ENCODE measurements around the gene NUP93. TPM values are rescaled to one million over a fixed set of nuclear protein-coding genes. Genes with fewer than 3 reads are reported as not detected.

Gene NUP93
- polyA plus RNA-seq, 1 donor, result 42.0 TPM

- DNase-seq (ENCODE audit: low read depth), result no peak
Measured at GRCh38 chr16:56848029-56848936, 118.4 kb downstream of the NUP93 start.

- no peak for DNase-seq (ENCODE audit: low read depth)
Measured at GRCh38 chr16:56848955-56849689, 119.2 kb downstream of the NUP93 start.

DNA sequence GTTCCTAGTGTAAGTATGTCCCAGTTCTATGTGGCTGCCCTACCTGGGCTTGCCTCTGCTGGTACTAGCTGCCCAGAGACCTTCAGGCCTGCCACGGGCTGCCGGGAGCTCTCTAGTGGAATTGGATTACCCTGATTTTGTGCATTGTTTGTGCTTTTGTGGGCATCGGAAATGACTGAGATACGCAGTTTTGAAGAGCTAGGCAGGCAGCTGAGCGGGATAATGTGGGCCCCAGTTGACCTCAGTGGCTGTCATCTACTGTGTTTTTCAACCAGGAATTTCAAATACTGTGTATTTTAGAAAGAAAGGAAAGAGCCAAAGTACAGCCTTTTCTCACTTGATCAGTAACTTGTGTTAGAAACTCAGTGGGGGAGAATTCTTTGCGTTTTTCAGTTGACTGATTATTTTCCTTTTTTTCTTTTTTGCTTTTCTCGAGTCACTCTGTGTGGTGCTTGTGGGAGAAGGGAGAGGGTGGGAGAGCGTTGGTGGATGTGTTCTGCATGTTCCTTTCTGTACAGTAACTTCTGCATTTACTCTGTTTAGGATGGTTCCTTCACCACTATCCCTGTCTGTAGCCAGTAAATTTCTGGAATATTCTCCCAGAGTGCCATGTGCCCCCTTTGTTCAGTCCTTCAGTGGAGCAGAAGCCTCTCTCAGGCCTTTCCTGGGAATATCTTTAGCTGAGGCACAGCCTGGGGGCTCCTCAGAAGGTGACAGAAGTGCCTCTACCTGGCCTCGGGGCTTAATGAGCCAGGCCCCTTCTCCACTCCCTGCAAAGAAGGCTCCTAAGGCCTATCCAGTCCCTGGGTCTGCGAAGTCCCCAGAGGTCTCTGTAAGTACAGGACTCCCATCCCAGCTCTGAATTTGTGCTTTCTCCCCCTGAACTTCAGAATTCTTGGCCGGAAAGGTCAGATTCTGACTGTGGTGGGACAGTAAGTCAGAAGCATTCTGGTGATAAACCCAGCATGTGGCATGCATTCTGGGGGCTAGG lies 120.1 kb downstream of the NUP93 start:
- no peak for DNase-seq (ENCODE audit: low read depth)

DNA sequence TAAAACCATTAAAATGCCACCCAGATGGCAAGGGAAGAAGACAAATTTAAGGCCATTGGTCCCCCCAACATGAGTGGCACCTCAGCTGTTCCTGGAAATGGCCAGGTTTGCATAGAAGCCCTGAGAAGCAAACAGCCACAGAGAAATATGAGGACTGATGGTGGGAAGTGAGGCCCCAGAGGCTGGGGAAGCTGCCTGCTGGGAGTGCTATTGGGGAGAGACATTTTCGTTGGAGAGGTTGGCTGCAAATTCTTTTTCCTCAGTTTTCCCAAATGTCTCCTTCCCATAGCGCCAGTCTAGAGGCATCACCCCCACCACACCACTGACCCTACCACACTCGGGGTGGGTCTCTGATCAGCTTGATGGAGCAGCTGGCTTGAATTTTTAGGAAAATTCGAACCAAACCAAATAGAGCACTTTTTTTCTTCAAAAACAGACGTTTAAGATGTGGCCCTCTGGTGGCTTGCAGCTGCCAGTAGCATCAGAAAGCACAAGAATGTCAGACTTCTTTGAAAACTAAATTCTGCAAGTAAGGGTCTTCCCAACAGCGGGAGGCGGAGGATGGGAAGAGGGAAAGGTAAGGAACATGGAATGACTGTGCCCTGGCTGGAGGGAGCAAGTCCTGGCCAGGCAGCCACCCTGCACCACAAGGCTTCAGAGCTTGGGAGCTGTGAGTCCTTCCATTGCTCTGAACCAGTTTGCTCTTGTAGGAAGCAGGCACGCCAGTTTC lies 121.9 kb downstream of the NUP93 start:
- no peak for DNase-seq (ENCODE audit: low read depth)

- no peak for DNase-seq (ENCODE audit: low read depth)
Measured at GRCh38 chr16:56852401-56852730, 122.4 kb downstream of the NUP93 start.

GRCh38 chr16:56852968-56853367 lies 123.0 kb downstream of the NUP93 start:
- no peak for DNase-seq (ENCODE audit: low read depth)

DNA sequence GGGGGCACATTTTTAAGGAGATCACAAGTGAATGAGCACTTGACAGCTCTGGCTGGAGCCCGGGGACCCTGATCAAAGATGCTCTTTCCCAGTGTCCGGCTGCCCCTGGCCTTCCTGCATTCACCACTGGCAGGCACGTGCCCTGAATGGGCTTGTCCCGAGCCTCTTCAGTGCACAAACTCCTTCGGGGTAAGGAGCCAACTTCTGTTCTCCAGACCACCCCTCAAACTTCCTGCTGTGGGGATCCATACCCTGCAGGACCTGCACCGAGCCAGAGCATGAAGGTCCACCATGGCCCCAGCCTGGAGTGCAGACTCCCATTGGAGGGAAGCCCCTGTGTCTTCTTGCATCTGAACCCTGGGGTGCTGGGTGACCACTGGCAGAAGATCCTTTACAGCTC lies 125.3 kb downstream of the NUP93 start:
- no peak for DNase-seq (ENCODE audit: low read depth)

DNA sequence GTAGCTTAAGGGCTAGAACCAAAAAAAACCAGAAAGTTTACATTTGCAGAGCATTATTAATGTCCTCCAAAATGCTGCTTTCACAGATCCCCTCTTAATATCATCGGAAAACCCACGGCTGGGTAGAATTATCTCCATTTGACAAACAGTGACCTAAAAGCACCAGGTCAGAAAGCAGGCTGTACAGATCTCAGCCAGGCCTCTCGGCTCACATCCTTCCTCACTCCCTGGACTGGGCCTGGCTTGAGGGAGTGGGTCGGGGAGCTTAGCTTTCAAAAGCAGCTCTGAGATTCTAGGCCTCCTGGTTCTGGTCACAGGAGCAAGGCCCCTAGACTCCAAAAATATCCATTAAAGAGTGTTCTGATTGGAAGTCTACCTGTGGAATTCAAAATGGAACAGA lies 126.0 kb downstream of the NUP93 start:
- no peak for DNase-seq (ENCODE audit: low read depth)

DNA sequence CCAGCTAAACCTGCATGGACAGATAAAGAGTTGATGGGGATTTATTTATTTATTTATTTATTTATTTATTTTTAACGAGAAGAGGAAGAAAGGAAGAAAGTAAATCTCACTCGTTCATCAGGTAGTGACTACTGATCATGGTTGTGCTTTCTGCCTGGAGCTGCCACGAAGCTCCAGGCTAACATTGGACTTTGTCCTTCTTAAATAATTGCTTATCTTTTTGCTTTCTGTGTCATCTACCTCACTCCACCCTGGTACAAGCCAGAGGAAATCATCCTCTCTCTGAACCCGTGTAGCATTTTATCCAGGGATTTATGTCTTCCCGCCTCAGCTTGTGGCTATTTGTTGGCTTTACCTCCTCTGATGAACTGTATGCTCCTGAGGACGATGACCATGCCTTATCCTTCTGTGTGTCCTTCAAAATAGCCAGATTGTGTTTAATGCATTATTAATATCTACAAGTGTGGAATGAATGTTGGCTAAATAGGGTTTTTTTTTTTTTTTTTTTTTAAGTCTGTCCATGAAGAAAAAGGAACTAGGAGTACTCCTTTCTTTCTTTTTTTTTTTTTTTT lies 127.0 kb downstream of the NUP93 start:
- no peak for DNase-seq (ENCODE audit: low read depth)

DNA sequence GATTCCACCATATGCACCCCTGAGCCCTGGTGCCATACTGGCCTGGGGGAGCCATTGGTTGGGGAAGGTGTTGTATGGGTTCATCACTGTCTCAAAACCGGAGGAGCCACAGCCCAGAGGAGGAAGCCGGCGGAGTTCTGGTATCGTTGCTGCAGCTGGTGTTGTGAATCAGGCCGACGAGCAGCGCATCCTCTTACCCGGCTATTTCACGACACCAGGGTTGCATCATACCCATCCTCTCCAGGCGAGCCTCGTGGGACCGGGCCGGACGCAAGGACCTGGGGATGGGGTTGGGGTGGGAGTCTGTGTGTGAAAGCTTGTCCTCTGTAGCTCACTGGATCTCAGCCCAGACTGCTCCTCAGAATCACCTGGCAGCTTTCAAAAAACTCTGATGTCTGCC lies 128.4 kb downstream of the NUP93 start:
- no peak for DNase-seq (ENCODE audit: low read depth)

- no peak for DNase-seq (ENCODE audit: low read depth)
Measured at GRCh38 chr16:56859636-56860035, 129.7 kb downstream of the NUP93 start.

- DNase-seq (ENCODE audit: low read depth), result no peak
Measured at GRCh38 chr16:56860226-56861020, 130.5 kb downstream of the NUP93 start.

DNA sequence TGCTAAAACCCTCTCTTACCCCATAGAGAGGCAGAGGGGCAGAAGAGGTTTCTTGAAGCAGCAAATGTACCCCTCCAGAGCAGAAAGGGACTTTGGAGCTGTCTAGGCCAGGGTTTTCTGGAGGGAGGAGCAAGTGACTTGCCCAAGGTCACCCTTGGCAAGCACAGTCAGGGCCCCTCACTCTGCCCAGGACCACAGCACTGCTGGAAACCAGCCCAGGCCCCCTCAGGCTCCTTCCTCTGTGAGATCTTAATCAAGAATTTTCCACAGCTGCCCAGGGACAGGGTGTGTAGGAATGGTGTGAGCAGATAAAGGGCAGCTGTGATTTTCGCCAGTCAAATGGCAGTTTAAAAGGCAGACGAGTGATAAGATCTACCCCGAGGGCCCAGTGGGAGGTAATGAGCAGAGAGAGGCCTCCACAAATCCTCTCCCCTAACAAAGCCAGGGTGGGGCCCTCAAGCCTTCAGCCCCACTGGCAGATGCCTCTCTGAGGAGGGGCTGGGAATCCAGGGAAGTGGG lies 131.2 kb downstream of the NUP93 start:
- no peak for DNase-seq (ENCODE audit: low read depth)

- no peak for DNase-seq (ENCODE audit: low read depth)
Measured at GRCh38 chr16:56861756-56862155, 131.8 kb downstream of the NUP93 start.

GRCh38 chr16:56862776-56863175 lies 132.8 kb downstream of the NUP93 start:
- DNase-seq (ENCODE audit: low read depth), result no peak

GRCh38 chr16:56864960-56865359 lies 135.0 kb downstream of the NUP93 start, which contains the start of gene SLC12A3:
TSS of gene SLC12A3 (plus strand) at chr16:56865207. CDS start at chr16:56865236, 29 bp downstream.
- DNase-seq (ENCODE audit: low read depth), result no peak

GRCh38 chr16:56865394-56866062 lies 135.6 kb downstream of the NUP93 start:
- DNase-seq (ENCODE audit: low read depth), result no peak

GRCh38 chr16:56866955-56867830 lies 137.3 kb downstream of the NUP93 start:
- DNase-seq (ENCODE audit: low read depth), result peak; percentile 45
